HL-60 (cell line): ENCODE measurements around the gene ARHGEF11.

Experiments
- DNase-seq, 2 experiments: peaks; one replicate each; pipeline ENCODE4 v3.0.0-alpha.2; 2010 to 2020; ENCODE audit warnings: low read depth in 1 of 2, low spot score in 1 of 2
- H3K27ac ChIP-seq: fragments of 250-450 bp; sonication (Bioruptor Pico); replicated peaks from 2 replicates; pipeline ENCODE4 v1.5.1; 2020; ENCODE audit warnings: mild to moderate bottlenecking, moderate library complexity
- H3K27me3 ChIP-seq: fragments of 250-450 bp; sonication (Bioruptor Pico); 2 replicates; pipeline ENCODE4 v1.5.1; 2021; ENCODE audit warnings: mild to moderate bottlenecking, moderate library complexity; ENCODE audit not compliant: insufficient read depth, poor library complexity, severe bottlenecking
- H3K4me3 ChIP-seq: replicated peaks from 2 replicates; pipeline ENCODE4 v1.5.1; 2011; ENCODE audit warnings: mild to moderate bottlenecking, control low read depth, low read length; ENCODE audit not compliant: insufficient read depth
- CTCF ChIP-seq: IDR thresholded peaks from one replicate; pipeline ENCODE4 v1.5.1; 2011; ENCODE audit warnings: low read length, control low read depth, inconsistent platforms; ENCODE audit not compliant: insufficient read depth
- GABPA ChIP-seq: IDR thresholded peaks from 2 replicates; pipeline ENCODE4 v1.6.1; 2012; ENCODE audit warnings: low read depth
- POLR2AphosphoS5 ChIP-seq: IDR thresholded peaks from 2 replicates; pipeline ENCODE4 v1.6.1; 2012; ENCODE audit warnings: low read depth
- REST ChIP-seq: IDR thresholded peaks from 2 replicates; pipeline ENCODE4 v1.6.1; 2012; ENCODE audit warnings: low read depth; ENCODE audit not compliant: insufficient replicate concordance
- SPI1 ChIP-seq: IDR thresholded peaks from 2 replicates; pipeline ENCODE4 v1.6.1; 2012; ENCODE audit warnings: low read depth, mild to moderate bottlenecking, borderline replicate concordance

Gene ARHGEF11

GRCh38 chr1:157007306-157007705, 38.2 kb downstream of the ARHGEF11 start:
- Histone ChIP-seq H3K27ac (no peak overlapping the region), H3K27me3 (no peaks in the 10 kb centered on the region), H3K4me3 (no peak overlapping the region)
- DNase-seq: no peak
- TF ChIP-seq CTCF: no peak
- TF ChIP-seq REST: no peak
- no peak for TF ChIP-seq SPI1
- no peak for TF ChIP-seq POLR2AphosphoS5
- no peak for TF ChIP-seq GABPA

- TF ChIP-seq GABPA: no peak
- TF ChIP-seq CTCF: no peak
- TF ChIP-seq SPI1: no peak
- H3K27me3 ChIP-seq: no peaks in the 10 kb centered on the region
- DNase-seq: no peak
- H3K4me3 ChIP-seq: no peak overlapping the region
- no peak overlapping the region for H3K27ac ChIP-seq
Measured at GRCh38 chr1:157006676-157007075, 38.9 kb downstream of the ARHGEF11 start.

GRCh38 chr1:157005965-157006364, 39.6 kb downstream of the ARHGEF11 start:
- no peak for DNase-seq
- H3K27ac ChIP-seq: no peak overlapping the region
- no peak overlapping the region for H3K4me3 ChIP-seq
- no peak for TF ChIP-seq REST
- no peak for TF ChIP-seq GABPA
- TF ChIP-seq SPI1: no peak
- TF ChIP-seq CTCF: no peak
- no peak for TF ChIP-seq POLR2AphosphoS5
- H3K27me3 ChIP-seq: no peaks in the 10 kb centered on the region

GRCh38 chr1:157004806-157005205, 40.7 kb downstream of the ARHGEF11 start:
- no peak for DNase-seq

More at GRCh38 chr1:157004806-157005205, 40.7 kb downstream of the ARHGEF11 start:
- Histone ChIP-seq H3K27ac (no peak overlapping the region), H3K27me3 (no peaks in the 10 kb centered on the region), H3K4me3 (no peak overlapping the region)
- TF ChIP-seq REST (no peak), GABPA (no peak), SPI1 (no peak), CTCF (no peak), POLR2AphosphoS5 (no peak)
